Activated CD4-positive, CD25-positive, alpha-beta regulatory T cell treated with anti-CD3 and anti-CD28 coated beads, Interleukin-2, amount 50 U/mL, for 24 hours (primary cell): ENCODE measurements around the gene CHST7.
"Not testable (repeated sequence)": the region's sequence is repeated elsewhere in the genome, so short reads cannot be mapped to it uniquely, and the experiment has no call there.

Experiments
- ATAC-seq, 2 donors: fragments of 150-1000 bp; cut with Tn5 transposase; one replicate each; pipeline ENCODE4 v1.10.0; 2021; ENCODE audit warnings: mild to moderate bottlenecking in 1 of 2, moderate library complexity in 1 of 2

CHST7 gene

GRCh38 chrX:46573331-46573891 is at the start of gene CHST7:
Gene CHST7 (plus strand): TSS chrX:46573765. CDS start chrX:46573932, 167 bp downstream.
- peak; percentile 41 to 50 for ATAC-seq

GRCh38 chrX:46528640-46529039 is 44.9 kb upstream of the CHST7 start:
- not testable (repeated sequence) for ATAC-seq

- ATAC-seq, result not testable (repeated sequence)
These were observed 43.7 kb upstream of the CHST7 start for GRCh38 chrX:46529740-46530403.

- ATAC-seq, result not testable (repeated sequence)
These were observed 43.1 kb upstream of the CHST7 start for GRCh38 chrX:46530404-46530908.

GRCh38 chrX:46531442-46531841 is 42.1 kb upstream of the CHST7 start:
- ATAC-seq, result no peak

- no peak for ATAC-seq
These were observed 30.1 kb upstream of the CHST7 start for GRCh38 chrX:46543441-46543840.

- not testable (repeated sequence) for ATAC-seq
These were observed 29.0 kb upstream of the CHST7 start for GRCh38 chrX:46544527-46544926.

GRCh38 chrX:46545111-46546005 is 28.2 kb upstream of the CHST7 start, which contains the start of gene ZNF674:
Gene ZNF674 (minus strand): TSS chrX:46545421. CDS start chrX:46542087, 3,334 bp downstream.
- peak; percentile 90 to 91 for ATAC-seq

GRCh38 chrX:46547857-46548256 is 25.7 kb upstream of the CHST7 start:
- ATAC-seq, result no peak

- ATAC-seq, result no peak
These were observed 23.7 kb upstream of the CHST7 start for GRCh38 chrX:46549914-46550313.

GRCh38 chrX:46551494-46552128 is 22.0 kb upstream of the CHST7 start:
- no peak for ATAC-seq

- no peak for ATAC-seq
These were observed 19.6 kb upstream of the CHST7 start for GRCh38 chrX:46553935-46554334.

- no peak for ATAC-seq
These were observed 18.6 kb upstream of the CHST7 start for GRCh38 chrX:46554942-46555341.

GRCh38 chrX:46559062-46559461 is 14.5 kb upstream of the CHST7 start:
- no peak for ATAC-seq

- peak; percentile 81 to 86 for ATAC-seq
These were observed 11.5 kb upstream of the CHST7 start for GRCh38 chrX:46561824-46562657.

- no peak for ATAC-seq
These were observed 6.2 kb upstream of the CHST7 start for GRCh38 chrX:46567388-46567787.

- no peak for ATAC-seq
These were observed 3.9 kb upstream of the CHST7 start for GRCh38 chrX:46569621-46570020.

- ATAC-seq, result no peak
These were observed 1.9 kb upstream of the CHST7 start for GRCh38 chrX:46571423-46572339.

- peak; percentile 64 to 71 for ATAC-seq
These were observed 1.1 kb upstream of the CHST7 start for GRCh38 chrX:46572340-46572936.
